ENCODE data around the gene ACOXL. TPM values are rescaled to one million over a fixed set of nuclear protein-coding genes. Genes with fewer than 3 reads are reported as not detected.
"Not testable (repeated sequence)": the region's sequence is repeated elsewhere in the genome, so short reads cannot be mapped to it uniquely, and the experiment has no call there.

The ACOXL gene
- polyA plus RNA-seq, 5 donors, result 4.7 to 7.5 (median 5.6) TPM

DNA sequence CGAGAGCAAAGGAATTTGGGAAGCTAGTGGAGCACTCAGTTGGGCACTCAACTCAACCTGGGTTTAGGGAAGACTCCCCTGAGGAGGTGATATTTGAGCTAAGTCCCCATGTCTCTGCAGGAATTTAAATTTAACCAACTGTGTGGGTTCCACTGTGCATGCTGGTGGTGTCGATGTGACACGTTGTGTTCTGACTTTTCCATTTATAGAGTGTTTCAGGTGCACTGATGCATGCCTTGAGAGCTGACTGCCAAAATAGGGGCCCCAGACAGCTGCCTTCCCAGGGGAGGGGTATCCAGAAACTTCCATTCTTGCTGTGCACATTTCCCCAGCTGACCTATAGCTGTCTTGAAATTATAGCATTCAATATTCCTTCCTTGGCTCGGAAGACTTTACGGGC is 324.7 kb downstream of the ACOXL start:
- no peak for DNase-seq

DNA sequence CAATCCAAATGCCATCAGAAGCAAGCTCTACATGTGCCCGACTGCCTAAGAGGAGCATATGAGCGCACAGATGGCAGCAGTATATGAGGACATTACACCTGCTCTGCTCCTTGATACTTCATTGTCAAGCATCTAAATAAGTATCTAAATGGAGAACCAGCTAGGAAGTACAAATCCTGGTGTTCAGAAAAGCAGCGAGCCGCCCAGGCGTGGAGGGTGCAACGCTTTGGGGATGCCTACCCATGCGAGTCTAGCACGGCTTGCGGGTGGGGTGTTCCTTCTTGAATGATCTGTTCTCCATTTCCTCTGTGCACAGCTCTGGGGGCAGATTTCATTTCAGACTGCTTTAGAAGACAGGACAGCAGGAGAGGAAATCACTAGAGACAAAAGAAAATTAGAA is 325.3 kb downstream of the ACOXL start:
- no peak for DNase-seq

DNA sequence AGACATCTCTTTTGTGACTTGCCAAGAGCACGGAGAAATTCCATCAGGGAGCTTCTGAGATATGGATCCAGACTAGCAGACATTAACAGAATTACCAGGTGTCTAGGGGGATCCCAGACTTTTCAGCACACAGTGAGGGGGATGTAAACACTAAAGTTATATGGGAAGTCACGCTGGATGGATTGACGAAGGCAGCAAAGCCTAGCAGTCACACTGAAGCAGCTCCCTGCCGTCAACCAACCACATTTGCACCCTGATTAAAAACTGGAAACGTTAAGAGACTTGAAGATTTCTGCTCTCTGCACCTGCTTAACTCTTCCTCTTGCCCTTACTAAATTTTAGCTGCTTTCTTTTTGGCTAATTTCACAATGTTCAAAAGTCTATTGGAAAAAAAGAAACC is 325.9 kb downstream of the ACOXL start:
- no peak for DNase-seq

DNA sequence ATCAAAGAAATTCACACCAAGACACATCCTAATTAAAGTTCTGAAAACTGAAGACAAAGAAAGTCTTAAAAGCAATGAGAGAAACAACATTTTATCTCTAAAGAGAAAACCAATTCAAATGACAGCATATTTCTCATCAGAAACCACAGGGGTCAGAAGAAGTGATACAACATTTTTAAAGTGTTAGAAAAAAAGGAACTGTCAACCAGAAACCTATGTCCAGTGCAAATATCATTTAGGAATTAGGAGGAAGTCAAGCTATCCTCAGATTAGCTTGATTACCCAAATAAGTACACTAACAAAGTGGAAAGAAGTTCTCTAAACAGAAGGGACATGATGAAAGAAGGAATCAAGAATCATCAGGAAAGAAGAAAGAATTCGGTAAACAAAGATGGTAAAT is 328.8 kb downstream of the ACOXL start:
- no peak for DNase-seq

DNA sequence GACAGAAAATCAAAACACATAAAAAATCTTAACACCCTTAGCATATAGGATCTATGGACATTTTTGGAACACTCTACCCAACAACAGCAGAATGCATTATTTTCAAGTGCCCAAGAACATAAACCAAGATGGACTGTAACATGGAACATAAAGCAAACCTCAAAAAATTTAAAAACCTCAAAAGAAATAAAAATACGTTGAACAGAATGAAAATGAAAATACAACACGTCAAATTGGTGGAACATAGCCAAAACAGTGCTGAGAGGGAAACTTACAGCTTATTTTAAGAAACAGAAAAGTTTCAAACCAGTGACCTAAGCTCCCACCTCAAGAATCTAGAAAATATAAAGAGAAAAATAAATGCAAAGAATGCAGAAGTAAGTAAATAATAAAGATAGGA is 330.0 kb downstream of the ACOXL start:
- DNase-seq, result no peak

DNA sequence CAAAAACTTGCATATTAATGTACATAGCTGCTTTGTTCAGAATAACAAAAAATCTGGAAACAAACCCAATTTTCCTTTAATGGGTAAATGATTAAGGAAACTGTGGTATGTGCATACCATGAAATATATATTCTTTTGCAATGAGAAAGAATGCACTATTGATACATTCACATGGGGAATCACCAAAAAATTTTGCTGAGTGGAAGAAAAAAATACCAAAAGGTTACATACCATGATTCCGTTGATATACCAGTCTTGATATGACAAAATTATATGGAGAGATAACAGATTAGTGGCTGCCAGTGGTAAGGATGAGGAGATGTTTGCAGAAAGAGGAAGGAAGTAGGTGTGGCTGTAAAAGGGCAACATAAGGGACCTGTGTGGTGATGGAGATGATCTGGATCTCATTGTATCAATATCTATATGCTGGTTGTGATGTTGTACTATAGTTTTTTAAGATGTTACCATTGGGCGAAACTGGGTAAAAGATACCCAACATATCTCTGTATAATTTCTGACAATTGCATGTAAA is 333.8 kb downstream of the ACOXL start:
- no peak for DNase-seq

DNA sequence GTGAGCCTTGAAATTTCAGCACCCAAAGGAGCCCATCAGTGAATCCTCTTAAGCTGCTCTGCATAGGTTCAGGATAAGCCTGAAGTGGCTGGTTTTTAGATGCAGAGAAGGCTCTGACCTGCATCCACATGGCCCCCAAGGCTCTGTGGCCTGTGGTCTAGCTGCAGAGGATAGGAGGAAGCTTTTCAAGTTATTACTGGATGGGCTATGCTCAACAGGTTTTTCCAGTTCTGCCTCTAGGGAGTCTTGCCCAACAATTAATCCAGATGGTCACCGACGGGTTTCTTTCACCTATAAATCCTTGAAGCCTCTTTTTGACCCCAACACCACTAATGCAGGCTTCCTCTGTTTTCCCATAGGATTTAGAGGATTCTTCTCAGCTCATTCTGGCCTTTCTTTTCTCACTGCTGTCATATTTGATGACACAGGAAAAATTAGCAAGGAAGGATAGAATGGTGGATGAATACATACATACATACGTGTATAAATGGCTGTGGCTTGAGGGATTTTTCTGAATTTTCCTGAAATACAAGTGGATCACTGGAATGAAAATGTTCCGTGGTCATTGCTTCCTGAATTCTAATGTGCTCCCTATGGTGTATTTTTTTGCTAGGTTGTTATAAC is 336.2 kb downstream of the ACOXL start:
- peak; percentile 12 to 24 for DNase-seq

DNA sequence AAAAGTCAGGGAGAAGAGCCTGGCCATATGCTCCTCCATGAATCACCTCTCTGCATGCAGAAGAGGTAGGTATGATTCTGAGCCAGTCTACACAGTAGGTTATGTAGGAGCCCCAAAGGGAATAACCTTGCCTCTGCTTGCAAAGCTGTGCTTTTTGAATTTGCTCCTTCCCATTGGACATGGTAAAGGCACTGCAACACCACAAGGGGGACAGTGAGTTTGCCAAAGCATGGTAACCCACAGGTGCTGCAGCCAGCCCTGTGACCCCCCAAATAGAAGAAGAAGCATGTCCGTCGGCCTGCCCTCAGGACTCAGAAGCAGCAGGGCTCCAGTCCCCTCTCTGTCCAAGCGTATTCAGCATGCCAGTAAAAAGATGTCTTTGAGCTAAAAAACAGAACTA is 337.3 kb downstream of the ACOXL start:
- DNase-seq, result no peak

DNA sequence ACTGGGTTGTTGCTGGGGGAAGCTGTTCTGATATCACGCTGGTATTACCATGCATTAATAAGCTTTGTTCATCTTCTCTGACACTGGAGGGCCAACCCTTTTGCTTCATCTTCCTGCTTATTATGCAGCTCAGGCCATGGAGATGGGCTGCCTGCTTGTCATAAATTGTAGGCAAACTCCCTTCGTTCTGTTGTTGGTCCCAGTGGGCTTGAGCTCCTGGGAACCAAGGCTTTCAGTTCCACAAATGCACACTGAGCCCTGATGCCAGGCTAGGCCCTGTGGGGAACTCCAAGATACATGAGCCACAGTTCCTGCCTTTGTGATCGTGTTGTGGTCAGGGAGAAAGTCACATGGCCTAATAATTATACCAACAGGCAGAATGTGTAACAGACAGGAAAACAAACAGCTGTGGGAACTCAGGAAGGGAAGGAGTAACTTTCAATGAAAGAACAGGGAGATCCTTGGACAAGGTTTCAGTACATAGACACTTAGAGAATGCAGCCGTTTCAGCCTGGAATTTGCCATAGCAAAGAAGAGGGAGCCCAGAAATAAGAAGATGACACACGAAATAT is 339.3 kb downstream of the ACOXL start:
- DNase-seq, result peak; percentile 34 to 36

DNA sequence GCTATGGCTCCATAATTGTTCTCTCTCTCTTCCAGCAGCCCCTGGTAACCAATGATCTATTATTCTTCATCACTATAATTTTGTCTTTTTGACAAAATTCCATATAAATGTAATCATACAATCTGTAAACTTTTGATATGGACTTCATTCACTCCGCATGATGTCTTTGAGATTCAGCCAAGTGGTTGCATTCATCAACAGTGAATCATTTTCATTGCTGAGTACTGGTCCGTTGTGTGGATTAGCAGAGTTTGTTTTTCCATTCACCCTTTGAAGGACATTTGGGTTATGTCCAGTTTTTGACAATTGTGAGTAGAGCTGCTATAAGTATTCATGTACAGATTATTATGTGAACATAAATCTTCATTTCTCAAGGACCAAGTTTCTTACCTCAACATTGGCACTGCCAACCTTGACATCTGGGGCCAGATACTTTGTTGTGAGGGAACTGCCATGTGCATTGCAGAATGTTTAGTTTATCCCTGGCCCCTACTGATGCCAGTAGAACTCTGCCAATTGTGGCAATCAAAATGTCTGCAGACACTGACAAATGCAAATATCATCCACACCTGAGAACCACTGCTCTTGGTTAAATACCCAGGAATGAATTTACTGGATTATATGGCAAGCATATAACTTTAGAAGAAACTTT is 340.0 kb downstream of the ACOXL start:
- DNase-seq, result peak; percentile 11 to 20

DNA sequence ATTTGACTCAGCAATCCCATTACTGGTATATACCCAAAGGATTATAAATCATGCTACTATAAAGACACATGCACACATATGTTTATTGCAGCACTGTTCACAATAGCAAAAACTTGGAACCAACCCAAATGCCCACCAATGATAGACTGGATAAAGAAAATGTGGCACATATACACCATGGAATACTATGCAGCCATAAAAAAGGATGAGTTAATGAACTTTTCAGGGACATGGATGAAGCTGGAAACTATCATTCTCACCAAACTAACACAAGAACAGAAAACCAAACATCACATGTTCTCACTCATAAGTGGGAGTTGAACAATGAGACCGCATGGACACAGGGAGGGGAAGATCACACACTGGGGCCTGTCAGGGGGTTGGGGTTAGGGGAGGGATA is 350.3 kb downstream of the ACOXL start:
- not testable (repeated sequence) for DNase-seq

DNA sequence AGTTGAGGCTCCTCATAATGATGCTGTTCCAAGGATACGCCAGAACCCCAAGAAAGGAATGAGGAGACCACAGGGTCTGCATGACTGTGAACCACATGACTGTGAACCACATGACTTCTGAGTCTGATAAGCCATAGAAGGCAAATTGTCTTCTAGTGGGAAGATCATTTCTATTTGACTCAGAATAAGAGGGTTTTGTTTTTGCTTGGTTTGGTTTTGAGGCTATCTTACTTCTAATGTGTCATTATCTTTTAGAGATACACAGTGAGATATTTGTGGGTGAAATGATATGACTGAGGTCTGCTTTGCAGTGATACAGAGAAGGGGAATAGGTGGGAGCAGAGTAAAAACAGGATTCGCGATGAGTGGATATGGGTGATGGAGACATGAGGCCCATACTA is 359.4 kb downstream of the ACOXL start:
- no peak for DNase-seq

DNA sequence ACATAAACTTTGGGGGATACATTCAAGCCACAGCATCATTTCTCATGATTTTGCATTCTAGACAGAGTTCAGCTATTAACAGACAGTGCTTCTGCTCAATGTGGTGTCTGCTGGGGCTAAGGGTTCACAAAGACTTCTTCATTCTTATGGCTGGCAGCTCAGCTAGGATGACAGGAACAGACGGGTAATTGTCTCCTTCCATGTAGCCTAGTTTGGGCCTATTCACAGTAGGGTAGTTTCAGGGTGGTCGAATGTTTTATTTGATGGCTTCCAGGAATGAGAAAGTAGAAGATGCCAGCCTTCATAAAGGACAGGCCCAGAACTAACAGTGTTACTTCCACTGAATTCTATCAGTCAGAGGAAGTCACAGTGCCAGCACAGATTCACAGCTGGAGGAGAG is 362.3 kb downstream of the ACOXL start:
- DNase-seq, result no peak

DNA sequence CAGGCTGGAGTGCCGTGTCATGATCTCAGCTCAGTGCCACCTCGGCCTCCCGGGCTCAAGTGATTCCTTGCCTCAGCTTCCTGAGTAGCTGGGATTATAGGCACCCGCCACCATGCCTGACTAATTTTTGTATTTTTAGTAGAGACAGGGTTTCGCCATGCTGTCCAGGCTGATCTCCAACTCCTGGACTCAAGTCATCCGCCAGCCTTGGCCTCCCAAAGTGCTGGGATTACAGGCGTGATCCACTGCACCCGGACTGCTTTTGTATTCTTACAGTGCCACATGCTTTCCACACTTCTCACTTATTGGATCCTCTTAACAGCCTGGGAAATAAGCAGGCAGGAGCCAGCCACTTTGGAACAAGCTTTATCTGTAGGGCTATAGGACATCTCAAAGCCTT is 363.1 kb downstream of the ACOXL start:
- no peak for DNase-seq

DNA sequence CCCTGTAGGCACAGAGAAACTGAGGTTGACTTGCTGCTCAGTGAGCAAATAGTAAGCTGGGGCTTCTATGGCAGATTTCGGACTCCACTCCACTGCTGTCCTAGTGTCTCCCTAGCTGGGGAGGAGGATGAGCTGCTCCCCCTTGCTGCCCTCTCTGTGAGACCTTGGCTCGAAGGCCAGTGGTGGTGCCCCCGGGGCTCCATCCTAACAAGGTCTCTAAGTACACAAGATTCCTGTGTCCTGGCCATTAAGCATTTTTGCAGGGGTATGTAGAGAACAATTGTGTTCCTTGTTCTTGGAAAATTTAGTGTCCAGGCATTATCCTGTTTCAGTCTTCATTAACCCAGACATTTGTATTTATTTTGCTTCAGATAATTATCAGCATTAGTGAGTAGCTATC is 367.0 kb downstream of the ACOXL start:
- no peak for DNase-seq

DNA sequence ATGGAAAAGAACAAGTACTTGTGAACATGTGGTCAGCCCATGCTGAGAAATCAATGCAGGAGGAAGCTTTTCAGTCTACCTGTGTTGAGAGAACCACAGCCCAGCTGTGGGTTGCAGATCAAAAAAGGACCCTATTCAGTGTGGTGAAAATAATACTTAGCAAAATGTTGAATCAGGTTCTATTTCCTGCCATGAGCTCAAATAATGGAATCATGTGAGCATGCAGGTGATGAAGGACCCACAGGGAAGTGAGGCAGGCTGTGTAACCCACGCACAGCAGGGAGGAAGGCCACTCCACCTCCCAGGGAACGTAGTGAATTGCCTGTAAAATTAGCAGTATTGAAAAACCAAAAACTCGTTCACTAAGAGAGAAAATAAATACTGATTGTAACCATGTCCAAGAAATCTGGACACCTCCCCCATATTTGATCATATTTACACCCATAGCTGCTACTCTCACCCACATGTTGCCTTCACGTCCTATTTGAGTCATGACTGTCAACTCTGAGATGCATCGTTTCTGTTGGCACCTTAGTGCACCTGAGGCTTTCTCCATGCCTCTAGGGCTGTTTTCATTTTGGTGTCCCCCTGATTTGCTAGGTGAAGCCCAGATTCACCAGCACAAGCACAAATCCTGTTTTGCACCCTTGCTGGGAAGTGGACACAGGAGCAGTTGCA is 367.9 kb downstream of the ACOXL start:
- DNase-seq, result no peak

DNA sequence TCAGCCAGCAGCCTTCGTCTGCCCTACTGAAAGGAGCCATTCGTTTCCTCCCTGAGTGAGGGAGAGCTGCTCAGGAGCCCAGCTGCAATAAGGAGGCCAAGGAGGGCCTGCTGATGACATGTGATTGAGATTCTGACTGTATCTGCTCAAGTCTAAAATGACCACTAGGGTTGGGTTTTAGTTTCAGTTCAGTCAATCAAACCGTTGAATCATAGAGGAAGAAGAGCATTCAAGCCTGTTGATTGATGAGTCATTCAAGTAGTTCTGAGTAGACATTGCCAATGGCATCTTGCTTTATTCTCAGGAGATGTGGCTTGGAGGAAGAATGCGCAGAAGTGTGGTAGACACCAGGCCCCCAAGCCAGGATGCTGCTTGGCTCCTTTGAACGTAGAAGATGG is 368.4 kb downstream of the ACOXL start:
- no peak for DNase-seq

DNA sequence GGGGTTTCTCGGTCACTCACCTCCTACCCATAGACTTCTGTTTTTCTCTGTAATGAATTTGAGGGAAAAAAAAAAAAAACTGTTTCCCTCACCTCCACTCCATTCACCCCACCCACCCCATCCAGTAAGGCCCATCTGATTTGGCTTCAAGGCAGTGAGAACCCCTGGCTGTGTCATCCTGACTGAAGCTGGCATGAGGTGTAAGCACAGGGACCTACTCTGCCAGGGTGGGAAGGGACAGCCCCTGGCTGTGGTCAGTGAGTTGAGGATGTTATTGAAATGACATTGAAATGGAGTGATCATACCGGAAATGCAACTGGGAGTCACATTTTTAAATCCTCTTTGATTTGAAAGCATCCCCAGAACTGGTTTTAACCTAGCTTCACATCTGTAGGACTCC is 369.2 kb downstream of the ACOXL start:
- no peak for DNase-seq

DNA sequence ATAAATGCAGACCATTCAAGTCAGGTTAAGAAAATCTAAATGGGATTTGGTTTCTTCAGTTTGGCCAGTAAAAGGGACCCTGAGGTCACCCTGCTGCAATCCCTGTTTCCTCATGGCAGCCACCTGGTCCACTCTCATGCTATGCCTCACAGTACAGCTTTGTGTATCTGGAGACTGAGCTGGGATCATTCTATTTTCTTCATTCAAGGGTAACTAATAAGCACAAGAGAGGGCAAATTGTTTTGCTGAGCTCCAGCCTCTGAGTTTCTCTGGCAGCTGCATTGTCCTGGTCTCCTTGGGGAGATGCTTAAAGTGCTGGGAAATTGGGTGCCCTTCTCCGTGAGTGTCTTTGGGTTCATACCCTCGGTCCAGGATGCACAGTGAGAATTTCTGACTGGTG is 369.8 kb downstream of the ACOXL start:
- no peak for DNase-seq

DNA sequence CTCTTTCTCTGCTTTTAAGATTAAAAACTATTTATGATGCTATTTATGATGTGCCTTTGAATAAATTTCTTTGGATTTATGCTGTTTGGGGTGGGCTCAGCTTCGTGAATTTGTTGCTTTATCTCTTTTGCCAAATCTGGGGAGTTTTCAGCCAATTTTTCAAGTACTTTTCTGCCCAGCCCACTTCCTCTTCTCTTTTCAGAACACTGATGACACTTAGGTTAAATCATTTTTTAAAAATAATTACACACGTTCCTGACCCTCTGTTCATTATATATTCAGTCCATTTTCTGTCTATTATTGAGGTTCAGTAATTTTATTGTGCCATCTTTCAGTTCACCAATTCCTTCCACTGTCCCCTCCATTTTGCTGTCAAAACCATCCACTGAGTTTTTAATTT is 373.6 kb downstream of the ACOXL start:
- no peak for DNase-seq

DNA sequence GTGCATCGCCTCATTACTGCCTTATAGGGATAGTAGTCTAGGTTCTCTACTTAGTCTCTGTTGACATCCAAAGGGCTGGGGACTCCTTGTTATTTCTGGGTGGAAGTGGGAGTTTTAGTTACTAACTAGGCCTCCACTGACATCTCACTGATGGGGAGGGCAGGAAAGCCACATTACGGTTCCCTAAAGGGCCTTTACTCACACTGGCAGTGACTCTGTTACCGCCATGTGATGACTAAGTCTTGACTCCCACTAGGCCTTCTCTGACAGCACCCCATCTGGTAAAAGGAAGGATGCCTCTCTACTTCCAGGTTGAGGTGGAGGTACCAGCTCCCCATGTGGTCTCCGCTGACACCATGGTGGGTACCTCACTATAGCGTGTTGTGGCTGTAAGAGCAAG is 374.3 kb downstream of the ACOXL start:
- DNase-seq, result no peak

DNA sequence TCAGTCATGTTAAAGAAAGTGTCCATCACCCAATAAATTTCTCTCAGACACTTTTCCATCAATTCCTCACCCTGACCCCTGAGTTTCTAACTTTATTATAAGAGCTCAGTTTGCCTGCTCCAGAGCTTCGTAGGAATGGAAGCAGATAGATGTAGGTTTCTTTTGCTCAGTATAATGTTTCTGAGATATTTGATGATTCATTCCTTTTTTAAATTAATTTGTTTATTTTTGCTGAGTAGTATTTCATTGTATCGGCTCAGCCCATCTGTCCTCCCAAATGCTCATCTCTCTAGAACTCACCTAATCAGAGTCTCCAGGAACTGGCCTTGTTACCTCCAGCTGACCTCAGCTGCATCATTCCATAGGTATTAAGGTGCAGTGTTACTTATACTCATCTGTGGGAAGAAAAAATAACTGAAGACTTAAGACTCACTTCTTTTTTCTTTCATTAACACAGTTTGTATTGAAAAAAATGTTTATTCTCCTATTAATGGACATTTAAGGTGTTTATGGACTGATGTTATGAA is 376.4 kb downstream of the ACOXL start:
- DNase-seq, result no peak

Data from right lung (tissue), 5 donors.